C4-2B (cell line): Measurements from ENCODE around the gene CCT5.

Experiments used
- CTCF ChIP-seq: fragments of 450-650 bp; conservative IDR thresholded peaks from 2 replicates; pipeline ENCODE4 v1.5.1; 2017; ENCODE audit warnings: mild to moderate bottlenecking
- ZFX ChIP-seq: fragments of 450-650 bp; IDR thresholded peaks from 2 replicates; pipeline ENCODE4 v1.6.1; 2017

- TF ChIP-seq CTCF, result no peak
- no peak for TF ChIP-seq ZFX
These were observed 31.4 kb upstream of the CCT5 start for GRCh38 chr5:10218658-10219057.
